Lower leg skin (tissue), 4 donors: ENCODE results near the gene FGG. TPM values are rescaled to one million over a fixed set of nuclear protein-coding genes. Genes with fewer than 3 reads are reported as not detected.

Source experiments
- DNase-seq, 2 donors: peaks; one replicate each; pipeline ENCODE4 v3.0.0-alpha.2; 2019; ENCODE audit warnings: low spot score in 2 of 2
- H3K4me3 ChIP-seq: fragments of 200-600 bp; sonication (generic); 2 replicates; pipeline ENCODE4 v1.5.1; 2017; ENCODE audit warnings: mild to moderate bottlenecking, low read depth; ENCODE audit not compliant: poor library complexity, severe bottlenecking
- CTCF ChIP-seq, 3 donors: fragments of 450-650 bp; IDR thresholded peaks; one replicate each; pipeline ENCODE4 v1.5.1; 2016; ENCODE audit warnings: antibody characterized with exemption in 3 of 3, mild to moderate bottlenecking in 3 of 3, moderate library complexity in 2 of 3
- POLR2A ChIP-seq, 2 donors: fragments of 450-650 bp; IDR thresholded peaks; one replicate each; pipeline ENCODE4 v1.6.1; 2016 to 2017; ENCODE audit warnings: antibody characterized with exemption in 2 of 2, mild to moderate bottlenecking in 1 of 2, moderate library complexity in 1 of 2
- WGBS, 2 donors: methylation state at CpG; one replicate each; pipeline ENCODE4 v1.1.5; 2018; 5-methylcytosine and 5-hydroxymethylcytosine counted together
- intact Hi-C: fragments of 100-400 bp; cut with DNase I; formaldehyde crosslinking; loops from one replicate; pipeline ENCODE4 v1.15.0; 2023; ENCODE audit warnings: low total_unique reads
- total RNA-seq, 4 donors: library from RNA; depleted of rRNA; stranded (reverse); fragments of >200 nt; gene quantifications; one replicate each; pipeline ENCODE4 v1.1.0, GENCODE V29; 2016

The FGG gene
- total RNA-seq, 4 donors from 2014 or later: not detected

DNA sequence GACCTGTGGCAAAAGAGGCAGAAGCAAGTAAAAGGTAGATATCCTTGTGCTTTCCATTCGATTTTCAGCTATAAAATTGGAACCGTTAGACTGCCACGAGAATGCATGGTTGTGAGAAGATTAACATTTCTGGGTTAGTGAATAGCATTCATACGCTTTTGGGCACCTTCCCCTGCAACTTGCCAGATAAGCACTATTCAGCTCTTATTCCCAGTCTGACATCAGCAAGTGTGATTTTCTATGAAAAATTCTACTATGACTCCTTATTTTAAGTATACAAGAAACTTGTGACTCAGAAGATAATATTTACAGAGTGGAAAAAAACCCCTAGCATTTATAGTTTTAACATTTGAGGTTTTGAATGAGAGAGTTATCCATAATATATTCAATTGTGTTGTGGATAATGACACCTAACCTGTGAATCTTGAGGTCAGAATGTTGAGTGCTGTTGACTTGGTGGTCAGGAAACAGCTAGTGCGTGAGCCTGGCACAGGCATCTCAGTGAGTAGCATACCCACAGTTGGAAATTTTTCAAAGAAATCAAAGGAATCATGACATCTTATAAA lies 45.7 kb downstream of the FGG start:
- no peak for DNase-seq
- intact Hi-C loops: no loop called here

DNA sequence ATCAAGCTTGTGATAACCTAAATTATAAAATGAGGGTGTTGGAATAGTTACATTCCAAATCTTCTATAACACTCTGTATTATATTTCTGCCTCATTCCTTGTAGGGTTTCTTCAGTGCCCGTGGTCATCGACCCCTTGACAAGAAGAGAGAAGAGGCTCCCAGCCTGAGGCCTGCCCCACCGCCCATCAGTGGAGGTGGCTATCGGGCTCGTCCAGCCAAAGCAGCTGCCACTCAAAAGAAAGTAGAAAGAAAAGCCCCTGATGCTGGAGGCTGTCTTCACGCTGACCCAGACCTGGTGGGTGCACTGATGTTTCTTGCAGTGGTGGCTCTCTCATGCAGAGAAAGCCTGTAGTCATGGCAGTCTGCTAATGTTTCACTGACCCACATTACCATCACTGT lies 46.8 kb downstream of the FGG start:
- intact Hi-C loops: no loop called here
- no peak overlapping the region for H3K4me3 ChIP-seq
- no peak for TF ChIP-seq CTCF (IDR thresholded peaks at IDR 0.05)
- no peak for TF ChIP-seq POLR2A (IDR thresholded peaks at IDR 0.05)
- 92 to 93% methylated on average over 6 of the region's 6 CpGs for WGBS, 2 donors
- DNase-seq: no peak

More for the DNA sequence above, 45.7 kb downstream of the FGG start:
- no peak for TF ChIP-seq POLR2A (IDR thresholded peaks at IDR 0.05)
- TF ChIP-seq CTCF (IDR thresholded peaks at IDR 0.05): no peak
- 75 to 81% methylated on average over 5 of the region's 5 CpGs for WGBS, 2 donors
- H3K4me3 ChIP-seq: no peak overlapping the region

- intact Hi-C loops: no loop called here
- TF ChIP-seq POLR2A (IDR thresholded peaks at IDR 0.05) (no peak), CTCF (IDR thresholded peaks at IDR 0.05) (no peak)
- no peak overlapping the region for H3K4me3 ChIP-seq
- no peak for DNase-seq
- 50 to 55% methylated on average over 1 of the region's 1 CpG for WGBS, 2 donors
These were observed 48.1 kb downstream of the FGG start for GRCh38 chr4:154564311-154564710.

GRCh38 chr4:154562697-154563254 lies 49.7 kb downstream of the FGG start, which contains the start of gene FGB:
Gene FGB (plus strand): TSS chr4:154563011. CDS start chr4:154563019, 8 bp downstream.
- no peak for DNase-seq
- intact Hi-C loops: no loop called here
- 73 to 77% methylated on average over 2 of the region's 2 CpGs for WGBS, 2 donors
- TF ChIP-seq POLR2A (IDR thresholded peaks at IDR 0.05) (no peak), CTCF (IDR thresholded peaks at IDR 0.05) (no peak)
- no peak within 1 kb of the TSS for H3K4me3 ChIP-seq

DNA sequence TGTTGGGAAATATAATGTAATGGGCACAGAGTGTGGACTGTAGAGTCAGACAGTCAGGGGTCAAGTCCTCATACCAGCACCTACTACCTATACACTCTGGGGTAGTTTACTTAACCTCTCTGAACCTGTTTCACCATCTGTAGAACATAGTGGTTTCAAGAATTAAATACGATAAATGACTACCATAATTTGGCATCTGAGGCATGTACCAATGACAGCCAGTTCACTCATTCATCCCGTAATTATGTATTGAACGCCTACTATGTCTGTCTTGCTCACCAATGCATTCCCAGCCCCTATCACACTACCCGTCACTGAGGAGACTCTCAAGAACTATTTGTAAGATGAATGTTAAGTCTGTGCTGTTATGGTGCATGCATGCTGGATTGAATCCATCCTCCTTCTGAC lies 51.6 kb downstream of the FGG start:
- WGBS, 2 donors: 82 to 89% methylated on average over 4 of the region's 4 CpGs
- intact Hi-C loops: no loop called here

More for the DNA sequence above, 51.6 kb downstream of the FGG start:
- no peak overlapping the region for H3K4me3 ChIP-seq
- no peak for DNase-seq
- TF ChIP-seq CTCF (IDR thresholded peaks at IDR 0.05): no peak
- TF ChIP-seq POLR2A (IDR thresholded peaks at IDR 0.05): no peak
